Lung (tissue), 12 donors: ENCODE results near the gene CD200. TPM values are rescaled to one million over a fixed set of nuclear protein-coding genes. Genes with fewer than 3 reads are reported as not detected.

Experiments used
- ATAC-seq: fragments of 200-7000 bp; cut with Tn5 transposase; one replicate; pipeline ENCODE4 v1.9.1; 2020; ENCODE audit warnings: moderate number of reproducible peaks; ENCODE audit not compliant: insufficient read depth, low FRiP score
- DNase-seq, 3 donors: peaks; one replicate each; pipeline ENCODE4 v3.0.0-alpha.2; 2013 to 2017
- H3K27ac ChIP-seq, 2 donors: one replicate each; pipeline ENCODE4 v1.5.1; 2013; ENCODE audit warnings: mild to moderate bottlenecking in 2 of 2, moderate library complexity in 2 of 2, control low read depth in 1 of 2, inconsistent platforms in 1 of 2, low read depth in 1 of 2, low read length in 1 of 2
- H3K27me3 ChIP-seq, 3 donors: one replicate each; pipeline ENCODE4 v1.5.1; 2013; ENCODE audit warnings: low read length in 2 of 3; ENCODE audit not compliant: control insufficient read depth in 3 of 3, insufficient read depth in 3 of 3
- H3K36me3 ChIP-seq, 4 donors: one replicate each; pipeline ENCODE4 v1.5.1; 2013; ENCODE audit warnings: low read length in 4 of 4, mild to moderate bottlenecking in 1 of 4, moderate library complexity in 1 of 4; ENCODE audit not compliant: control insufficient read depth in 4 of 4, insufficient read depth in 4 of 4
- H3K4me1 ChIP-seq, 5 donors: one replicate each; pipeline ENCODE4 v1.5.1; 2013; ENCODE audit warnings: low read length in 5 of 5, mild to moderate bottlenecking in 2 of 5, moderate library complexity in 1 of 5; ENCODE audit not compliant: control insufficient read depth in 5 of 5, insufficient read depth in 5 of 5
- H3K4me3 ChIP-seq: one replicate; pipeline ENCODE4 v1.5.1; 2013; ENCODE audit warnings: mild to moderate bottlenecking, control low read depth, moderate library complexity
- H3K9ac ChIP-seq, 2 donors: one replicate each; pipeline ENCODE4 v1.5.1; 2013; ENCODE audit warnings: low read length in 2 of 2, control low read depth in 1 of 2; ENCODE audit not compliant: insufficient read depth in 1 of 2
- H3K9me3 ChIP-seq, 4 donors: one replicate each; pipeline ENCODE4 v1.5.1; 2013; ENCODE audit warnings: low read length in 3 of 4, mild to moderate bottlenecking in 1 of 4, moderate library complexity in 1 of 4; ENCODE audit not compliant: control insufficient read depth in 4 of 4, insufficient read depth in 3 of 4
- WGBS, 2 donors: extraction: QIAGEN DNeasy Blood & Tissue Kit; methylation state at CpG; one replicate each; pipeline ENCODE4 v1.1.7; 2013; 5-methylcytosine and 5-hydroxymethylcytosine counted together
- polyA plus RNA-seq, 2 donors: library from polyadenylated mRNA; stranded (reverse); fragments of 200-250 nt; gene quantifications; one replicate each; pipeline ENCODE4 v1.2.1, GENCODE V29; 2013
- total RNA-seq, 2 donors: library from RNA; depleted of rRNA in 1 of 2; stranded (reverse); fragments of >200 nt in 1 of 2; gene quantifications; one replicate each; pipeline ENCODE4 v1.2.1, GENCODE V29; 2014 to 2021
- TF ChIP-seq, protein P1 (sequence below): IDR thresholded peaks from 2 replicates; pipeline ENCODE4 v1.5.1; 2012; ENCODE audit warnings: mild to moderate bottlenecking; ENCODE audit errors: control extremely low read depth, extremely low read depth
- donor health status: control.
- donor health status: control.
- donor health status: Bipolar disorder and iron deficiency.
- donor health status: healthy.
- donor health status: DM: yes; HTN: yes; CAD: no.

The CD200 gene
- total and polyA plus RNA-seq, 4 donors: 4.6 to 21.6 (median 6.0) TPM

DNA sequence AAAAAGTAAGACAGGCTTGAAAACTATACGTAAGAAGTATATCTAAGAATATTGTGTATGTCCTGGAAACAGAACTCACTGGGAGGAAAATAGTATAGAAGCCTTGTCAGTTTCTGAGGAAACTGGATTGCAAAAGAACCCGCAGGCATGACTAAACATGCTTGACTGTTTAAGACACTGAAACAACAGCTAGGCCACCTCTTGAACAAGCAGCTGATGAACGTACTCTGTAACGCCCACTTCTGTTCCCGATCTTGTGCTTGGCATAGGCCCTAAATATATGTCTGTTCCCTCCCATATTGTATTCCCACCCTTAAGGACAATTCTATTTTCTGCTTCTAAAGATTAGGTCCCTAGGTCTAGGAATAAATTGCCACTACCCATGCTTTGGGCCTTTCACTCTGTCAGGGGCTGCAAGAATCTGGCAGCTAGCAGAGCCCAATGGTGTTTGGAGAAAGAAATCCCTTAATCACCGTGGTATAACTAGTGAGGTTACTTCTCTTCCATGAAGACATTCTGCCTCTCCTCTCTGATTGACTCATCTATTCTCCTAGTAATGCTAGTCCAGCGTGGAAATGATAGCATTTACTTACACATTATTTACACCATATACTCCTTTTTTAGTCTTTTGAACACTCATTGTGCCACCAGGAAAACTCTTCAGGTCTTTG, 46.2 kb downstream of the CD200 start:
- H3K4me3 ChIP-seq: no peak overlapping the region
- DNase-seq (peak in 2 of 3 donors; percentile 46 to 71), ATAC-seq (peak; percentile 57)
- H3K9me3 ChIP-seq: no peaks in the 10 kb centered on the region
- H3K4me1 ChIP-seq: peaks cover 0 to 49% (median 7%) of the 10 kb centered on the region in 5 donors
- peak overlapping the region in 1 of 2 donors; percentile 33 for H3K27ac ChIP-seq
- WGBS, 2 donors: 30 to 57% methylated on average over 7 of the region's 7 CpGs
- H3K36me3 ChIP-seq: no peaks in the 10 kb centered on the region
- no peak overlapping the region for H3K9ac ChIP-seq
- H3K27me3 ChIP-seq: no peaks in the 10 kb centered on the region
- TF ChIP-seq, protein P1, sequence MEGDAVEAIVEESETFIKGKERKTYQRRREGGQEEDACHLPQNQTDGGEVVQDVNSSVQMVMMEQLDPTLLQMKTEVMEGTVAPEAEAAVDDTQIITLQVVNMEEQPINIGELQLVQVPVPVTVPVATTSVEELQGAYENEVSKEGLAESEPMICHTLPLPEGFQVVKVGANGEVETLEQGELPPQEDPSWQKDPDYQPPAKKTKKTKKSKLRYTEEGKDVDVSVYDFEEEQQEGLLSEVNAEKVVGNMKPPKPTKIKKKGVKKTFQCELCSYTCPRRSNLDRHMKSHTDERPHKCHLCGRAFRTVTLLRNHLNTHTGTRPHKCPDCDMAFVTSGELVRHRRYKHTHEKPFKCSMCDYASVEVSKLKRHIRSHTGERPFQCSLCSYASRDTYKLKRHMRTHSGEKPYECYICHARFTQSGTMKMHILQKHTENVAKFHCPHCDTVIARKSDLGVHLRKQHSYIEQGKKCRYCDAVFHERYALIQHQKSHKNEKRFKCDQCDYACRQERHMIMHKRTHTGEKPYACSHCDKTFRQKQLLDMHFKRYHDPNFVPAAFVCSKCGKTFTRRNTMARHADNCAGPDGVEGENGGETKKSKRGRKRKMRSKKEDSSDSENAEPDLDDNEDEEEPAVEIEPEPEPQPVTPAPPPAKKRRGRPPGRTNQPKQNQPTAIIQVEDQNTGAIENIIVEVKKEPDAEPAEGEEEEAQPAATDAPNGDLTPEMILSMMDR: no peak

DNA sequence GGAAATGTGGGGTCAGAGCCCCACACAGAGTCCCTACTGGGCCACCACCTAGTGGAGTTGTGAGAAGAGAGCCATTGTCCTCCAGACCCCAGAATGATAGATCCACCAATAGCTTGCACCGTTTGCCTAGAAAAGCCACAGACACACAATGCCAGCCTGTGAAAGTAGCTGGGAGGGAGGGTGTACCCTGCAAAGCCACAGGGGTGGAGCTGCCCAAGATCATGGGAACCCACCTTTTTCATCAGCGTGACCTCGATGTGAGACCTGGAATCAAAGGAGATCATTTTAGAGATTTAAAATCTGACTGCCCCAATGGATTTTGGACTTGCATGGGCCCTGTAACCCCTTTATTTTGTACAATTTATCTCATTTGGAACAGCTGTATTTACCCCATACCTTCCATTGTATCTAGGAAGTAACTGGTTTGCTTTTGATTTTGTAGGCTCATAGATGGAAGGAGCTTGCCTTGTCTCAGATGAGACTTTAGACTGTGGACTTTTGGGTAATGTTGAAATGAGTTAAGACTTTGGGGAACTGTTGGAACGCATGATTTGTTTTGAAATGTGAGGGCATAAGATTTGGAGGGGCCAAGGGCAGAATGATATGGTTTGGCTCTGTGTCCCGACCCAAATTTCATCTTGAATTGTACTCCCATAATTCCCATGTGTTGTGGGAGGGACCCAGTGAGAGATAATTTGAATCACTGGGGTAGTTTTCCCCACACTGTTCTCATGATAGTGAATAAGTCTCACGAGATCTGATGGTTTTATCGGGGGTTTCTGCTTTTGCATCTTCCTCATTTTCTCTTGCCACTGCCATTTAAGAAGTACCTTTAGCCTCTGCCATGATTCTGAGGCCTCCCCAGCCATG, 49.0 kb downstream of the CD200 start:
- WGBS, 2 donors: 66 to 86% methylated on average over 7 of the region's 7 CpGs
- peaks cover 0 to 22% (median 4%) of the 10 kb centered on the region in 5 donors for H3K4me1 ChIP-seq
- no peak for DNase-seq
- H3K27me3 ChIP-seq: no peaks in the 10 kb centered on the region
- no peaks in the 10 kb centered on the region for H3K9me3 ChIP-seq
- no peak for ATAC-seq
- no peak overlapping the region for H3K27ac ChIP-seq
- H3K9ac ChIP-seq: no peak overlapping the region
- TF ChIP-seq, protein P1: no peak
- no peak overlapping the region for H3K4me3 ChIP-seq
- no peaks in the 10 kb centered on the region for H3K36me3 ChIP-seq

DNA sequence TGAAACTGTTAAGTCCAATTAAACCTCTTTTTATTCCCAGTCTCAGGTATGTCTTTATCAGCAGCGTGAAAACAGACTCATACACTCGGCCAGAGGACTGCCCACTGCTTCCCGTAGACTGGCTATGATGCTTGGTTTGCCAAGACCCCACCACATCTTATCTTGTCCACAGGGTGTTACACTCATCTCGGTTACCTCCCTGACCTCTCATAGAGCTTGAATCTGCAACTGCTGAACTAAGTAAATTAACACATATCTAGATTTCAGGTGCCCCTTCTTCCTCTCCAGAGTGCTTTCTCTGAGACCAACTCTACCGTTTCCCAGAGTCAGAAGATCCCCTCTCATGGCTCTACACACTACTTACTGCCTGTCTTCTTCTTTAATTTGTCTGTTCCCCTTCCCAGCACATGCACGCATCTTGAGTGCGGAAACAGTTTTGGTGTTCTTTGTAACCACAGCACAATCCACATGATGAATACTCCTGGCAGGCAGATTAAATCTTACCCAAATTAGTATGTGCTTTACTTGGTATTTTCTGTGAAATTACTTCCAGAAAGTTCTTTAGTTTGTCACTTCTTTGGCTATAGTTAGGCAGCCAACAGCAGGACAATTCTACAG, 49.7 kb downstream of the CD200 start:
- no peaks in the 10 kb centered on the region for H3K36me3 ChIP-seq
- no peak overlapping the region for H3K9ac ChIP-seq
- H3K27me3 ChIP-seq: no peaks in the 10 kb centered on the region
- WGBS, 2 donors: 66 to 79% methylated on average over 7 of the region's 7 CpGs
- TF ChIP-seq, protein P1: no peak
- H3K4me1 ChIP-seq: peaks cover 0 to 16% (median 4%) of the 10 kb centered on the region in 5 donors
- H3K27ac ChIP-seq: no peak overlapping the region
- H3K4me3 ChIP-seq: no peak overlapping the region
- DNase-seq: no peak
- no peaks in the 10 kb centered on the region for H3K9me3 ChIP-seq
- no peak for ATAC-seq
